ENCODE measurements around the gene RABGAP1L. TPM values are rescaled to one million over a fixed set of nuclear protein-coding genes. Genes with fewer than 3 reads are reported as not detected.

Gene RABGAP1L
- total RNA-seq, 1 experiment from 2014 or later, result 76.9 TPM

DNA sequence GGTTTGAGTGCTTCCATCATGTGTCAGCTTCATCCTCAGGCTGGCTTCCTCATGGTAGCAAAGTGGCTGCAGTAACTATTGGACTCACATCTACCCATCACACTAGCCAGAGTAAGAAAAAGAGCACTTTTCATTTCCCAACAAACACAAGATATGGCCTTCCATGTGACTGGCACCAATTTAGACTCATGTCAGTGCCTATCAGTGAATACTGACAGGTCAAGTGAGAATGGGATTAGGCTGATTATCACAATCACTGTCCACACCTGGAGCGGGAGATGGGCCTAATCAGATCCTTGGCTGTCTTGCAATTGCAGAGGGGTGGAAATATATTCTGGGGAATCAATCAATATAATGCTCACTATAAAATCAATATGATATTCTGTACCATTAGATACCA lies 2.9 kb upstream of the RABGAP1L start:
- POLR2A ChIA-PET, result no interaction called here
- ATAC-seq, result no peak
- peaks cover 3% of the 10 kb centered on the region; the same call in 1 of the 2 replicates for H3K27me3 Mint-ChIP-seq (ENCODE audit: low read depth)
- H3K4me1 Mint-ChIP-seq, result peaks cover 17% of the 10 kb centered on the region
- H3K9me3 Mint-ChIP-seq, result no peaks in the 10 kb centered on the region
- no peaks in the 10 kb centered on the region for H3K36me3 Mint-ChIP-seq
- no peak for TF ChIP-seq CREM (CRISPR knock-in tag; IDR thresholded peaks at IDR 0.05)
- H3K27ac Mint-ChIP-seq, result no peak overlapping the region
- no peak for DNase-seq (ENCODE audit: low spot score)
- H3K4me3 Mint-ChIP-seq, result no peak overlapping the region
- CTCF ChIA-PET, result no interaction called here

GRCh38 chr1:174157157-174157806 lies 2.0 kb upstream of the RABGAP1L start:
- CTCF ChIA-PET, result no interaction called here
- no peak overlapping the region for H3K4me3 Mint-ChIP-seq
- H3K4me1 Mint-ChIP-seq, result peaks cover 26% of the 10 kb centered on the region

More at GRCh38 chr1:174157157-174157806, 2.0 kb upstream of the RABGAP1L start:
- H3K36me3 Mint-ChIP-seq, result no peaks in the 10 kb centered on the region
- POLR2A ChIA-PET, result no interaction called here
- no peak for DNase-seq (ENCODE audit: low spot score)
- ATAC-seq, result no peak
- no peak for TF ChIP-seq CDX4 (CRISPR knock-in tag; IDR thresholded peaks at IDR 0.05; ENCODE audit: borderline replicate concordance)
- TF ChIP-seq NFATC4 (CRISPR knock-in tag; IDR thresholded peaks at IDR 0.05), result no peak
- TF ChIP-seq EMX1 (CRISPR knock-in tag; IDR thresholded peaks at IDR 0.05), result no peak
- no peak for TF ChIP-seq FOXK1 (CRISPR knock-in tag; IDR thresholded peaks at IDR 0.05)
- TF ChIP-seq, protein P1, sequence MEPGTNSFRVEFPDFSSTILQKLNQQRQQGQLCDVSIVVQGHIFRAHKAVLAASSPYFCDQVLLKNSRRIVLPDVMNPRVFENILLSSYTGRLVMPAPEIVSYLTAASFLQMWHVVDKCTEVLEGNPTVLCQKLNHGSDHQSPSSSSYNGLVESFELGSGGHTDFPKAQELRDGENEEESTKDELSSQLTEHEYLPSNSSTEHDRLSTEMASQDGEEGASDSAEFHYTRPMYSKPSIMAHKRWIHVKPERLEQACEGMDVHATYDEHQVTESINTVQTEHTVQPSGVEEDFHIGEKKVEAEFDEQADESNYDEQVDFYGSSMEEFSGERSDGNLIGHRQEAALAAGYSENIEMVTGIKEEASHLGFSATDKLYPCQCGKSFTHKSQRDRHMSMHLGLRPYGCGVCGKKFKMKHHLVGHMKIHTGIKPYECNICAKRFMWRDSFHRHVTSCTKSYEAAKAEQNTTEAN (CRISPR knock-in tag; IDR thresholded peaks at IDR 0.05), result no peak
- no peak for TF ChIP-seq AFF4 (CRISPR knock-in tag; IDR thresholded peaks at IDR 0.05; ENCODE audit: borderline replicate concordance)
- no peak for TF ChIP-seq ZNF138 (CRISPR knock-in tag; conservative IDR thresholded peaks at IDR 0.05)
- TF ChIP-seq, protein P2, sequence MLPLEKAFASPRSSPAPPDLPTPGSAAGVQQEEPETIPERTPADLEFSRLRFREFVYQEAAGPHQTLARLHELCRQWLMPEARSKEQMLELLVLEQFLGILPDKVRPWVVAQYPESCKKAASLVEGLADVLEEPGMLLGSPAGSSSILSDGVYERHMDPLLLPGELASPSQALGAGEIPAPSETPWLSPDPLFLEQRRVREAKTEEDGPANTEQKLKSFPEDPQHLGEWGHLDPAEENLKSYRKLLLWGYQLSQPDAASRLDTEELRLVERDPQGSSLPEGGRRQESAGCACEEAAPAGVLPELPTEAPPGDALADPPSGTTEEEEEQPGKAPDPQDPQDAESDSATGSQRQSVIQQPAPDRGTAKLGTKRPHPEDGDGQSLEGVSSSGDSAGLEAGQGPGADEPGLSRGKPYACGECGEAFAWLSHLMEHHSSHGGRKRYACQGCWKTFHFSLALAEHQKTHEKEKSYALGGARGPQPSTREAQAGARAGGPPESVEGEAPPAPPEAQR (CRISPR knock-in tag; IDR thresholded peaks at IDR 0.05), result no peak
- no peak for TF ChIP-seq SMAD3 (CRISPR knock-in tag; IDR thresholded peaks at IDR 0.05; ENCODE audit: borderline replicate concordance)
- TF ChIP-seq NR2C2 (CRISPR knock-in tag; IDR thresholded peaks at IDR 0.05), result no peak
- no peak for TF ChIP-seq ZNF671 (CRISPR knock-in tag; IDR thresholded peaks at IDR 0.05)
- TF ChIP-seq ZNF396 (CRISPR knock-in tag; IDR thresholded peaks at IDR 0.05; ENCODE audit: borderline replicate concordance), result no peak
- no peak for TF ChIP-seq SP1 (CRISPR knock-in tag; conservative IDR thresholded peaks at IDR 0.05)
- TF ChIP-seq ATF1 (CRISPR knock-in tag; IDR thresholded peaks at IDR 0.05), result no peak
- no peak for TF ChIP-seq SOX15 (CRISPR knock-in tag; IDR thresholded peaks at IDR 0.05)
- TF ChIP-seq, protein P3, sequence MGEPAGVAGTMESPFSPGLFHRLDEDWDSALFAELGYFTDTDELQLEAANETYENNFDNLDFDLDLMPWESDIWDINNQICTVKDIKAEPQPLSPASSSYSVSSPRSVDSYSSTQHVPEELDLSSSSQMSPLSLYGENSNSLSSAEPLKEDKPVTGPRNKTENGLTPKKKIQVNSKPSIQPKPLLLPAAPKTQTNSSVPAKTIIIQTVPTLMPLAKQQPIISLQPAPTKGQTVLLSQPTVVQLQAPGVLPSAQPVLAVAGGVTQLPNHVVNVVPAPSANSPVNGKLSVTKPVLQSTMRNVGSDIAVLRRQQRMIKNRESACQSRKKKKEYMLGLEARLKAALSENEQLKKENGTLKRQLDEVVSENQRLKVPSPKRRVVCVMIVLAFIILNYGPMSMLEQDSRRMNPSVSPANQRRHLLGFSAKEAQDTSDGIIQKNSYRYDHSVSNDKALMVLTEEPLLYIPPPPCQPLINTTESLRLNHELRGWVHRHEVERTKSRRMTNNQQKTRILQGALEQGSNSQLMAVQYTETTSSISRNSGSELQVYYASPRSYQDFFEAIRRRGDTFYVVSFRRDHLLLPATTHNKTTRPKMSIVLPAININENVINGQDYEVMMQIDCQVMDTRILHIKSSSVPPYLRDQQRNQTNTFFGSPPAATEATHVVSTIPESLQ (CRISPR knock-in tag; IDR thresholded peaks at IDR 0.05), result no peak
- no peak for TF ChIP-seq E2F5 (CRISPR knock-in tag; IDR thresholded peaks at IDR 0.05)
- no peak for TF ChIP-seq SMAD4 (CRISPR knock-in tag; IDR thresholded peaks at IDR 0.05)
- TF ChIP-seq PRRX2 (CRISPR knock-in tag; IDR thresholded peaks at IDR 0.05), result no peak
- no peaks in the 10 kb centered on the region for H3K9me3 Mint-ChIP-seq
- peaks cover 3% of the 10 kb centered on the region; the same call in 1 of the 2 replicates for H3K27me3 Mint-ChIP-seq (ENCODE audit: low read depth)
- H3K27ac Mint-ChIP-seq, result no peak overlapping the region
